Measurements from ENCODE around the gene DUSP28. TPM values are rescaled to one million over a fixed set of nuclear protein-coding genes. Genes with fewer than 3 reads are reported as not detected.

DUSP28 gene
- total and polyA plus RNA-seq, 2 of the 13 experiments (the other 11 are each of a cell fraction or from before 2014, with no cell fraction given), result 5.2 to 8.6 TPM

GRCh38 chr2:240566203-240567136 is 6.3 kb downstream of the DUSP28 start (continued):
- TF ChIP-seq ZNF646 (CRISPR knock-in tag; IDR thresholded peaks at IDR 0.05) (peak; percentile 43; the same call in 1 of the 2 replicates), NR0B2 (CRISPR knock-in tag; IDR thresholded peaks at IDR 0.05) (no peak; the same call in 1 of the 2 replicates), ZNF607 (CRISPR knock-in tag; IDR thresholded peaks at IDR 0.05; ENCODE audit: borderline replicate concordance) (peak; percentile 85), MIER2 (CRISPR knock-in tag; IDR thresholded peaks at IDR 0.05) (peak; percentile 27; the same call in 1 of the 2 replicates), STAT6 (CRISPR knock-in tag; IDR thresholded peaks at IDR 0.05; ENCODE audit: borderline replicate concordance) (no peak; the same call in 1 of the 2 replicates), ZNF333 (CRISPR knock-in tag; IDR thresholded peaks at IDR 0.05; ENCODE audit: borderline replicate concordance) (no peak), TEF (CRISPR knock-in tag; IDR thresholded peaks at IDR 0.05) (no peak), PHF5A (CRISPR knock-in tag; IDR thresholded peaks at IDR 0.05; ENCODE audit: low read depth, unreplicated experiment) (no peak), PBX2 (CRISPR knock-in tag; IDR thresholded peaks at IDR 0.05) (no peak), MXD4 (CRISPR knock-in tag; IDR thresholded peaks at IDR 0.05) (no peak), TOE1 (CRISPR knock-in tag; IDR thresholded peaks at IDR 0.05) (0 out of 2 replicates have a peak, but pooled peaks have one; percentile 12), ZBTB42 (CRISPR knock-in tag; IDR thresholded peaks at IDR 0.05) (no peak), ZBTB1 (CRISPR knock-in tag; IDR thresholded peaks at IDR 0.05; ENCODE audit: borderline replicate concordance) (0 out of 2 replicates have a peak, but pooled peaks have one; percentile 28), ZNF761 (CRISPR knock-in tag; conservative IDR thresholded peaks at IDR 0.05) (no peak), ZNF558 (CRISPR knock-in tag; IDR thresholded peaks at IDR 0.05; ENCODE audit: borderline replicate concordance) (no peak), ISX (CRISPR knock-in tag; conservative IDR thresholded peaks at IDR 0.05) (no peak)
